ENCODE data around the gene SHB. TPM values are rescaled to one million over a fixed set of nuclear protein-coding genes. Genes with fewer than 3 reads are reported as not detected.

Gene SHB
- total RNA-seq, 2 donors from 2014 or later = 53.2 to 54.8 TPM

DNA sequence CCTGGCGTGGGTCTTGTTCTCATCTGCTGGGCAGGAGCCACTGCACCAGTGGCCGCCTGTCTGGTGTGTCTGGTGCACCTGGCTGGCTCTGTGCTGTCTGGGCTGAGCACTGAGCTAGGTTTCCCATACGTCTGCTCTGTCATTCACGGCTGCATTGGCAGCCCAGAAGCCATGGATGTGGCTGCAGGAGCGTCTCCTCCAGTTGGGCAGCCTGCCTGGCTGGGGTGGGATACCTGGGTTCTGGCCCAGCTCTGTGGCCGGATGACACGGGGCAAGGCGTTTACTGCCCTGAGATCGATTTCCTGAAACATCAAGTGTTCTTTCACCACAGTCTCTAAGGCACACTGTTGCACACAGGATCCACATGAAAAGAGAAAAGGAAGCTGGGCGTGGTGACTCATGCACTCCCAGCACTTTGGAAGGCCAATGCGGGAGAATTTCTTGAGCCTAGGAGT, 139.6 kb downstream of the SHB start:
- intact Hi-C loops (cut with DNase I) = no loop called here
- H3K4me1 ChIP-seq (replicated peaks) = peaks cover 2% of the 10 kb centered on the region
- TF ChIP-seq, protein P1, sequence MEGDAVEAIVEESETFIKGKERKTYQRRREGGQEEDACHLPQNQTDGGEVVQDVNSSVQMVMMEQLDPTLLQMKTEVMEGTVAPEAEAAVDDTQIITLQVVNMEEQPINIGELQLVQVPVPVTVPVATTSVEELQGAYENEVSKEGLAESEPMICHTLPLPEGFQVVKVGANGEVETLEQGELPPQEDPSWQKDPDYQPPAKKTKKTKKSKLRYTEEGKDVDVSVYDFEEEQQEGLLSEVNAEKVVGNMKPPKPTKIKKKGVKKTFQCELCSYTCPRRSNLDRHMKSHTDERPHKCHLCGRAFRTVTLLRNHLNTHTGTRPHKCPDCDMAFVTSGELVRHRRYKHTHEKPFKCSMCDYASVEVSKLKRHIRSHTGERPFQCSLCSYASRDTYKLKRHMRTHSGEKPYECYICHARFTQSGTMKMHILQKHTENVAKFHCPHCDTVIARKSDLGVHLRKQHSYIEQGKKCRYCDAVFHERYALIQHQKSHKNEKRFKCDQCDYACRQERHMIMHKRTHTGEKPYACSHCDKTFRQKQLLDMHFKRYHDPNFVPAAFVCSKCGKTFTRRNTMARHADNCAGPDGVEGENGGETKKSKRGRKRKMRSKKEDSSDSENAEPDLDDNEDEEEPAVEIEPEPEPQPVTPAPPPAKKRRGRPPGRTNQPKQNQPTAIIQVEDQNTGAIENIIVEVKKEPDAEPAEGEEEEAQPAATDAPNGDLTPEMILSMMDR (IDR thresholded peaks at IDR 0.05) = no peak
- TF ChIP-seq POLR2AphosphoS5 (IDR thresholded peaks at IDR 0.05) (no peak), POLR2A (IDR thresholded peaks at IDR 0.05) (no peak)
- no peak for DNase-seq (ENCODE audit: low spot score)
- no peaks in the 10 kb centered on the region for H3K27me3 ChIP-seq (replicated peaks; ENCODE audit: insufficient read depth)
- no peak overlapping the region for H3K4me3 ChIP-seq
- 71% methylated on average over 11 of the region's 11 CpGs for WGBS
- H3K36me3 ChIP-seq = no peaks in the 10 kb centered on the region
- H3K9me3 ChIP-seq = no peaks in the 10 kb centered on the region
- no peak overlapping the region for H3K27ac ChIP-seq

DNA sequence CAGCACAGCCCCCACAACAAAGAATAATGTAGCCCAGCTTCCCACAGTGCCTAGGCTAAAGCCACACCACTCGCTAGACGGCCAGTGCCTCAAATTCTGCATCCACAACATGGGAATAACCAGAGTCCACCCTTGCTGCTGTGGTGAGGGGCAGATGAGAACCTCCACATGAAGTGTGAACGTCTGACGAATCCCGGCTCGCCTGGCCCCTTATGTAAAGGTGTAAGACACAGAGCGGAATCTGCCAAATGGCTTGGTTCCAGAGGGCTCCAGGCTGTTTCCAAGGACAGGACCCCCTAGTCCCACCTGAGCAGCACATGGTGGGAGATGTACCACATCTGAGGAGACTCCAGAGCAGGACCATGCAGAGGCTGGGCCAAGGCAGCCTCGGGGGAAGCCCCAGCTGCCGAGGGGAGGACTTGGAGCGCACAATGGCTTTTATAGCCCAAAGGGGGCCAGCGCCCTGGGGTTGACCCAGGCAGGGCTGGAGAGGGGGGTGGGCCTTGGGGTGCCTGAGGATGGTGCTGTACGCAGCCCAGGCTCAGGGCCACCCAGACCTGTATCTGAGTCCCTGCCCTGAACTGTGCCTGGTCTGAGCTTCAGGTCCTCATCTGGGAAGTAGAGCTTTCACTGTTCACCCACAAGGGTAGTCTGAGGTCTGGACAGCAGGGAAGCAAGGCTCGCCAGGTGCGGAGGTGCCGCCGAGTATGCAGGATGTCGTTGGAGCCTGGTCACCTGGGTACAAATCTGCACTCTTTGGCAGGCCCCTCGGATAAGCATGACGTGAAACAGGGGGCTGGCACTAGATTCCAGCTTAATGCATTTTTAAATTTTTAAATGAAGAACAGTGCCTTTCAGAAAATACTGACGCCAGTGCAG, 140.2 kb downstream of the SHB start:
- intact Hi-C loops (cut with DNase I) = no loop called here
- 74% methylated on average over 16 of the region's 20 CpGs for WGBS
- Histone ChIP-seq H3K9me3 (no peaks in the 10 kb centered on the region), H3K36me3 (no peaks in the 10 kb centered on the region), H3K4me3 (no peak overlapping the region), H3K27ac (no peak overlapping the region), H3K4me1 (replicated peaks) (peaks cover 2% of the 10 kb centered on the region), H3K27me3 (replicated peaks; ENCODE audit: insufficient read depth) (no peaks in the 10 kb centered on the region)
- no peak for TF ChIP-seq POLR2AphosphoS5 (IDR thresholded peaks at IDR 0.05)
- TF ChIP-seq, protein P1 (IDR thresholded peaks at IDR 0.05) = no peak
- TF ChIP-seq POLR2A (IDR thresholded peaks at IDR 0.05) = no peak
- no peak for DNase-seq (ENCODE audit: low spot score)

DNA sequence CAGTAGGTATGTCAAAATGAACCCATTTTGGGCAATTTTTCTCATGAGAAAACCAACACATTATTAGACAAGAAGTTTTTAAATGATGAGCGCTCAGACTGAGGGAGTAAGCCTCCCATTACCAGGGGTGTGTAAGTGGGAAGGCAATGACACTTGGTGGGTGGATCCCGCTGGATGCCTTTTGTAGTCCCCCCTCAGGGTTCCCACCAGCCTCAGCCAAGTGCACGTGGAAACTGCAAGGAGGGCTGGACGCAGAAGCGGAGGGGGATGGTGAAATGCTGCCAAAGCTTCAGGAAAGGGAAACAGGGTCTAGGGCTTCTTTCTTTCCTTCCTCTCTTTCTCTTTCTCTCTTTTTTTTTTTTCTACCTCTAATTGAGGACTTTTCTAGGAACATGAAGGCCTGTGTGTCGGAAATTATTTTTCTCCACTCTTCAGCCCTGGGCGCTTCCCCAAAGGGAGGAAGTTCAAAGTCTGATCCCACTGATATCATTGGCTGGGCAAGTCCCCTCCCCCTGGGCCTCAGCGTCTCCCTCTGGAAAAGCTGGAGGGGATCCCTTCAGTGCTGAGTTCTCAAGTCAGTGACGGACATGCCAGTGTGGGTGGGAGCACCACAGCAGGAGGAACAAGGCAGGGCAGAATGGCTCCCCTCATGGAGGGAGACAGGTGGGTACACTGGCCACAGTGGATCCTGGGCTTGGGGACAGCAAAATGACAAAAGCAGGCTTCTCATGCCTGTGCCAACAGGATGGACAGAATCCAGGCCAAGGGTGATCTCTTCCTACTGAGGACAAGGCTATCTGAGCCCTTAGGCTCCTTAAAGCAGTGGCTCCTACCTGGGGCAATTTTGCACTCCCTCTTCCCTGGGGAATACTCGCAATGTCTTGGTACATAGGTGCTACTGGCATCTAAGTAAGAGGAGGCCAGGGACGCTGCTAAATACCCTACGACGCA, 141.2 kb downstream of the SHB start:
- TF ChIP-seq, protein P1 (IDR thresholded peaks at IDR 0.05) = no peak
- TF ChIP-seq POLR2A (IDR thresholded peaks at IDR 0.05) (no peak), POLR2AphosphoS5 (IDR thresholded peaks at IDR 0.05) (no peak)
- intact Hi-C loops (cut with DNase I) = no loop called here
- no peaks in the 10 kb centered on the region for H3K9me3 ChIP-seq

DNA sequence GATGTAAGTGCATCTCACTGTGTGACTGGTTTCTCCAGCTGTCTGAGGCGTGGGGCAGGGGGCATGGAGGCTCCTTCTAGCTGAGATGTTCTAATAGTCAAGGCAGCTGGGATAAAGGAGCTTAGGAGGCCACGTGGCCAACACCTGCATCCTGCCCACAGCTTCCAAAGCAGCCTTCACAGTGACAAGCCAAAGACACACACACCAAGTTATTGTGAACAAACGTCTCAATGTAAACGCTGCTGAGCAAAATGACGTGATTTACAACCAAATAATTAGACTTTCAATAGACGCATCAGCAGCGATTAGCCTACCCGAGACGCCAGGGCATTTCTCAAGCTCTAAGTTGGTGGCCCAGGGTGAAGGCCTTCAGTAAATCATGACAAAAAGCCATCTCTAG, 141.9 kb downstream of the SHB start:
- no peak for DNase-seq (ENCODE audit: low spot score)
- H3K9me3 ChIP-seq = no peaks in the 10 kb centered on the region
- no peak overlapping the region for H3K4me3 ChIP-seq
- peaks cover 6% of the 10 kb centered on the region for H3K4me1 ChIP-seq (replicated peaks)
- no peaks in the 10 kb centered on the region for H3K36me3 ChIP-seq
- no peaks in the 10 kb centered on the region for H3K27me3 ChIP-seq (replicated peaks; ENCODE audit: insufficient read depth)
- 50% methylated on average over 9 of the region's 9 CpGs for WGBS
- TF ChIP-seq, protein P1 (IDR thresholded peaks at IDR 0.05) = no peak
- no peak for TF ChIP-seq POLR2A (IDR thresholded peaks at IDR 0.05)
- no peak for TF ChIP-seq POLR2AphosphoS5 (IDR thresholded peaks at IDR 0.05)
- H3K27ac ChIP-seq = no peak overlapping the region
- intact Hi-C loops (cut with DNase I) = no loop called here

More for the DNA sequence above, 141.2 kb downstream of the SHB start:
- no peaks in the 10 kb centered on the region for H3K36me3 ChIP-seq
- H3K27me3 ChIP-seq (replicated peaks; ENCODE audit: insufficient read depth) = no peaks in the 10 kb centered on the region
- H3K4me1 ChIP-seq (replicated peaks) = peaks cover 2% of the 10 kb centered on the region
- WGBS = 69% methylated on average over 13 of the region's 13 CpGs
- H3K4me3 ChIP-seq = no peak overlapping the region
- H3K27ac ChIP-seq = no peak overlapping the region
- no peak for DNase-seq (ENCODE audit: low spot score)

Measured in prostate gland (tissue), 2 donors.